Measurements from ENCODE around the gene C16orf92.

GRCh38 chr16:30030011-30030685, 7.2 kb downstream of the C16orf92 start:
- TF ChIP-seq CTCF (IDR thresholded peaks at IDR 0.05) (no peak), POLR2A (IDR thresholded peaks at IDR 0.05) (no peak), POLR2AphosphoS5 (IDR thresholded peaks at IDR 0.05) (no peak)
